Measurements from ENCODE around the gene ACTN4. TPM values are rescaled to one million over a fixed set of nuclear protein-coding genes. Genes with fewer than 3 reads are reported as not detected.

The ACTN4 gene
- total RNA-seq, 1 experiment from 2014 or later: 1,233 TPM

DNA sequence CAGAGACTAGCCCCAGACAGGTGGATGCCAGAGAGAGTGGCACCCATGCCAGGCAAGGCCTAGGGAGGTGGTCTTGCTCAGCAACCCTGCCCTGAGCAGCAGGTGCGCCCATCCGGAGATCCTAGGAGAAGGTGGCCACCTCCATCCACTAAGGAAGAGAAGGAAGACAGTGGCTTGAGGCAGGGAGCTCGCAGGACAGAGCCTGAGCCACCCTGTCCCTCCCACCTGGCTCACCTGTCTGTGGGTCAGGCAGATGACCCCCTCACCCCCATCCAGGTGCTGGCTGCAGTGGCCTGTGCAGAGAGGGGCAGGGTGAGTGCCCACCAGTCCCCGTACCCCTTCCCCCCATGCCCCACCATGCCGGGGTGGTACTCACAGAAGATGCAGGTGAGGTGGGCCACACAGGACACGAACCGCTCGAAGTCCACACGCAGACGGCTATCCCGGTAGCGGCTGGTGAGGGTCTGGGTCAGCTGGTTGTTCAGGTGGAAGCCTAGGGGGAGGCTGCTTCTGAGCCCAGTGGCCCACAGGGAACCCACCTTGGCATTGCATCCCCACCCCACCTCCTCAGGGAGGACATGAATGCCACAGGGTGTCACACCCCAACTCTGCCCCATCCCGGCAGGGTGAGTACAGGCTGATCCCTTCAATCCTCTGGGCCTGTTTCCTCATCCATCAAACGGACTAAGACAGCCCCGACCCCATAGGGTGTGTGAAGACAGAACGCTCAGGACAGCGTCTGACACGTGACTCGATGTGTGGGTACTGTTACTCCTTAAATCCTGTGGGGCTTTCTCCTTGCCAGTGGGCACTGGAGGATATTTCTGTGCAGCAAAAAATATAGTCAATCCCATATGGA is 83.5 kb downstream of the ACTN4 start:
- intact Hi-C loops (cut with micrococcal nuclease; ENCODE audit: unreplicated experiment): loop anchor here (5.0 to 10.0 kb wide), 3 partner anchors 74 to 216 kb away; partner anchors contain the start of genes MRPS12 and SARS2
- peak overlapping the region; percentile 58 for H3K27ac ChIP-seq
- no peak overlapping the region for H3K4me3 ChIP-seq
- peaks cover 79% of the 10 kb centered on the region for H3F3A ChIP-seq (ENCODE audit: insufficient read depth, low read depth)
- no peak for DNase-seq
- peaks cover 41% of the 10 kb centered on the region for H3K4me1 ChIP-seq (replicated peaks; ENCODE audit: insufficient read depth)
- H3K9me2 ChIP-seq (ENCODE audit: insufficient read depth): no peaks in the 10 kb centered on the region
- H3K9me3 ChIP-seq (ENCODE audit: insufficient read depth, low read depth): no peaks in the 10 kb centered on the region
- peaks cover 5% of the 10 kb centered on the region; the same call in 1 of the 2 replicates for H3K36me3 ChIP-seq (ENCODE audit: low read depth)
- TSS peak; percentile 3 for BruUV-seq (replicated peaks)
- no peak overlapping the region for H2AFZ ChIP-seq
- H3K79me2 ChIP-seq (ENCODE audit: low read depth): peaks cover 22% of the 10 kb centered on the region
- H4K20me1 ChIP-seq (ENCODE audit: insufficient read depth): no peaks in the 10 kb centered on the region
- ChIA-PET CTCF (interaction anchor here (0.6 kb wide), 1 partner anchor 8 kb away, joined by 10 read pairs; no protein-coding TSS in a partner anchor), POLR2A (ENCODE audit: unreplicated experiment) (interaction anchor here (0.5 to 1.1 kb wide), 2 partner anchors 40 to 107 kb away, joined by 3 read pairs; no protein-coding TSS in a partner anchor)
- TF ChIP-seq, protein P1, sequence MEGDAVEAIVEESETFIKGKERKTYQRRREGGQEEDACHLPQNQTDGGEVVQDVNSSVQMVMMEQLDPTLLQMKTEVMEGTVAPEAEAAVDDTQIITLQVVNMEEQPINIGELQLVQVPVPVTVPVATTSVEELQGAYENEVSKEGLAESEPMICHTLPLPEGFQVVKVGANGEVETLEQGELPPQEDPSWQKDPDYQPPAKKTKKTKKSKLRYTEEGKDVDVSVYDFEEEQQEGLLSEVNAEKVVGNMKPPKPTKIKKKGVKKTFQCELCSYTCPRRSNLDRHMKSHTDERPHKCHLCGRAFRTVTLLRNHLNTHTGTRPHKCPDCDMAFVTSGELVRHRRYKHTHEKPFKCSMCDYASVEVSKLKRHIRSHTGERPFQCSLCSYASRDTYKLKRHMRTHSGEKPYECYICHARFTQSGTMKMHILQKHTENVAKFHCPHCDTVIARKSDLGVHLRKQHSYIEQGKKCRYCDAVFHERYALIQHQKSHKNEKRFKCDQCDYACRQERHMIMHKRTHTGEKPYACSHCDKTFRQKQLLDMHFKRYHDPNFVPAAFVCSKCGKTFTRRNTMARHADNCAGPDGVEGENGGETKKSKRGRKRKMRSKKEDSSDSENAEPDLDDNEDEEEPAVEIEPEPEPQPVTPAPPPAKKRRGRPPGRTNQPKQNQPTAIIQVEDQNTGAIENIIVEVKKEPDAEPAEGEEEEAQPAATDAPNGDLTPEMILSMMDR (conservative IDR thresholded peaks at IDR 0.05): no peak
- no peak for TF ChIP-seq EZH2 (IDR thresholded peaks at IDR 0.05; ENCODE audit: low read depth)
- H3K27me3 ChIP-seq (ENCODE audit: insufficient read depth, low read depth): no peaks in the 10 kb centered on the region
- peak overlapping the region; percentile 12; the same call in 1 of the 2 replicates for H3K4me2 ChIP-seq

DNA sequence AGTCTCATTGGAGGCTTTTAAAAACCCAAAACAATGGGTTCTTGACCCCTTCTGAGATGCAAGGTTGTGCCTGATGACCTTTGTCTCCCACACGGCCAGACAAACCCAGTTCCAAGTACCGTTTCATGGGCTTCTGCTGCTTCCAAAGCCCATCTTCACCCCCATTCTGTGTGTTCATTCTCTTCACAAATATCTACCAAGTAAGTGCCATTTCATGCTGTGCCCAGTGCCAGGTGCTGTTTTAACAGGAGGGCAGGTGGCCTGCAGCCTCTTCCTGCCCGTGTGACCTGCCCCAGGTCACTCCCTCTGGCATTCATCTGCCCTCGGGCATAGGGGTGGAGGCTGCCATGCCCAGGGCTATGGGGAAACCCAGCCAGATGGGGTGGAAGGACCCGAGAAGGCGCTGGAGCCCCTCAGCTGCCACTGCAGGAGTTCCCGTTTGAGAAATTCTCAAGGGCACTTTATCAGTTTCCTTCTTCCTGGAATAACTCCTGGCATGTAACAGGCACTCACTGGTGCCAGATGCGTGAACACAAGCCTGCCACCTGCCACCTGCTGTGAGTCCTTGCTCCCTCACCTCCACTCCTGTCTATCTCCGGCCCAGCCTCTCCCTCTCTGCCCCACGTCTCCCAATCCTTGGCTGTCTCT is 84.3 kb downstream of the ACTN4 start:
- peaks cover 5% of the 10 kb centered on the region; the same call in 1 of the 2 replicates for H3K36me3 ChIP-seq (ENCODE audit: low read depth)
- peaks cover 41% of the 10 kb centered on the region for H3K4me1 ChIP-seq (replicated peaks; ENCODE audit: insufficient read depth)
- no TSS peak for BruUV-seq (replicated peaks)
- H3F3A ChIP-seq (ENCODE audit: insufficient read depth, low read depth): peaks cover 70% of the 10 kb centered on the region
- ChIA-PET CTCF (interaction anchor here (0.6 kb wide), 1 partner anchor 9 kb away, joined by 10 read pairs; no protein-coding TSS in a partner anchor), POLR2A (ENCODE audit: unreplicated experiment) (no interaction called here)
- no peak overlapping the region for H2AFZ ChIP-seq
- H3K4me2 ChIP-seq: peak overlapping the region; percentile 12; the same call in 1 of the 2 replicates
- no peak for TF ChIP-seq EZH2 (IDR thresholded peaks at IDR 0.05; ENCODE audit: low read depth)
- TF ChIP-seq, protein P1 (conservative IDR thresholded peaks at IDR 0.05): no peak
- H3K79me2 ChIP-seq (ENCODE audit: low read depth): peaks cover 22% of the 10 kb centered on the region
- no peaks in the 10 kb centered on the region for H3K9me3 ChIP-seq (ENCODE audit: insufficient read depth, low read depth)
- no peaks in the 10 kb centered on the region for H3K9me2 ChIP-seq (ENCODE audit: insufficient read depth)
- no peaks in the 10 kb centered on the region for H4K20me1 ChIP-seq (ENCODE audit: insufficient read depth)
- H3K27ac ChIP-seq: peak overlapping the region; percentile 58
- H3K4me3 ChIP-seq: no peak overlapping the region
- DNase-seq: peak; percentile 60 to 86
- intact Hi-C loops (cut with micrococcal nuclease; ENCODE audit: unreplicated experiment): loop anchor here (2.0 to 10.0 kb wide), 4 partner anchors 74 to 217 kb away; partner anchors contain the start of genes MRPS12 and SARS2
- no peaks in the 10 kb centered on the region for H3K27me3 ChIP-seq (ENCODE audit: insufficient read depth, low read depth)

DNA sequence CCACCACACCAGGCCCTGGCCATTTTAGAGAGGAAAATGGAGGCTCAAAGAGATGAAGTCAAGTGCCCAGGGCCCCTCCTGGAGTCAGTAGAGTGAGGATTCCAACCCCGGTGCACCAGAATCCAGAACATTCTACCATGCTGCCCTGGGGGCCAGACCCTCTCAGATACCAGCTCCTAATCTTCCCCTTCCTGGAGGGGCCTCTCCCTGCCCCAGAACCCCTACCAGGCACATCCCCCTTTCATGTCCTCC is 85.7 kb downstream of the ACTN4 start:
- Histone ChIP-seq H3K27ac (peak overlapping the region; percentile 58), H3K4me2 (peak overlapping the region; percentile 80), H3K9me2 (ENCODE audit: insufficient read depth) (no peaks in the 10 kb centered on the region), H3K4me1 (replicated peaks; ENCODE audit: insufficient read depth) (peaks cover 41% of the 10 kb centered on the region), H2AFZ (no peak overlapping the region), H4K20me1 (ENCODE audit: insufficient read depth) (no peaks in the 10 kb centered on the region), H3K4me3 (peak overlapping the region; percentile 68; the same call in 1 of the 2 replicates), H3K9me3 (ENCODE audit: insufficient read depth, low read depth) (no peaks in the 10 kb centered on the region), H3F3A (ENCODE audit: insufficient read depth, low read depth) (peaks cover 60% of the 10 kb centered on the region), H3K79me2 (ENCODE audit: low read depth) (peaks cover 22% of the 10 kb centered on the region), H3K27me3 (ENCODE audit: insufficient read depth, low read depth) (no peaks in the 10 kb centered on the region), H3K36me3 (ENCODE audit: low read depth) (peaks cover 5% of the 10 kb centered on the region; the same call in 1 of the 2 replicates)
- intact Hi-C loops (cut with micrococcal nuclease; ENCODE audit: unreplicated experiment): loop anchor here (2.0 to 10.0 kb wide), 4 partner anchors 76 to 218 kb away; partner anchors contain the start of genes MRPS12 and SARS2
- DNase-seq: no peak
- BruUV-seq (replicated peaks): no TSS peak
- TF ChIP-seq, protein P1 (conservative IDR thresholded peaks at IDR 0.05): no peak
- no peak for TF ChIP-seq EZH2 (IDR thresholded peaks at IDR 0.05; ENCODE audit: low read depth)
- POLR2A ChIA-PET (ENCODE audit: unreplicated experiment): interaction anchor here (0.6 to 0.9 kb wide), 3 partner anchors 14 to 435 kb away, joined by 4 to 8 read pairs (median 6); no protein-coding TSS in a partner anchor
- CTCF ChIA-PET: interaction anchor here (0.5 to 0.7 kb wide), 4 partner anchors 14 to 196 kb away, joined by 3 to 8 read pairs (median 7); no protein-coding TSS in a partner anchor

All from PC-9 (cell line).